Stimulated activated CD8-positive, alpha-beta memory T cell treated with anti-CD3 and anti-CD28 coated beads, Interleukin-4, amount 100 ng/mL, for 4 hours (primary cell): ENCODE results near the gene MEF2C.

Experiments
- DNase-seq, 2 donors: peaks; one replicate each; pipeline ENCODE4 v3.0.0-alpha.2; 2020; ENCODE audit warnings: low read depth in 2 of 2, low spot score in 1 of 2

MEF2C gene

GRCh38 chr5:88677376-88677895 lies 205.5 kb downstream of the MEF2C start:
- no peak for DNase-seq

DNA sequence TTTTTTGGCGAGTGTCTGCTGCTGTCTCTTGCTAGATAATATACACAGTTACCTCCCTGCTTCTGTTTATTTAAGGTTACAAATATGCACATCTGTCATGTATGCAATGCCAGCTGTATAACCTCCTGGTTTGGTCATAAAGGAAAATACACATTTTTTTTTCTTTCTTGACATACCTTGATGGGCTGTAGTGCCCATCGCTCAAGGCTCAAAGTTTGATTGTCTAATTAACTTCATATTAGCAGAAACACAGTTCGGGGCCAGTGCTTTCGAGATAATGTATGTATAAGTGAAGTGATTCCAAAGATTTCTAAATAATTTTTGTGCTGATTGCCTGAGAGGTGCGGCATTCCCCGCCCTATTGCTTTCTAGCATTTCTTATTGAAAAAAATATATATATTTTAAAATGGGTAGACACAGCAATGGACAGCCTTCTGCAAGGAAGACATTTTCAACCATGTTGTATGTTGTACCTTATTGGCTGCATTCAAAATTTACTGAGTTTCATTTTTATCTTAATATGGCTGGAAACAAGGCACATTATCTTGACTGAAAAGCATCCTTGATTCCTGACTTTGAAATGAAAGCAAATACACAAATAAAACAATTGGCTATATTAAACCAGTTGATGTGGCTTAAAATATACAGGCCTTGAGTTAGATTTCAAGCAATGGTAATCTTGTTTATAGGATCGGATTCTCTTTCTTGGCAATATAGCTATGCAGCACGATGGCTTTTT lies 206.2 kb downstream of the MEF2C start:
- DNase-seq: no peak

DNA sequence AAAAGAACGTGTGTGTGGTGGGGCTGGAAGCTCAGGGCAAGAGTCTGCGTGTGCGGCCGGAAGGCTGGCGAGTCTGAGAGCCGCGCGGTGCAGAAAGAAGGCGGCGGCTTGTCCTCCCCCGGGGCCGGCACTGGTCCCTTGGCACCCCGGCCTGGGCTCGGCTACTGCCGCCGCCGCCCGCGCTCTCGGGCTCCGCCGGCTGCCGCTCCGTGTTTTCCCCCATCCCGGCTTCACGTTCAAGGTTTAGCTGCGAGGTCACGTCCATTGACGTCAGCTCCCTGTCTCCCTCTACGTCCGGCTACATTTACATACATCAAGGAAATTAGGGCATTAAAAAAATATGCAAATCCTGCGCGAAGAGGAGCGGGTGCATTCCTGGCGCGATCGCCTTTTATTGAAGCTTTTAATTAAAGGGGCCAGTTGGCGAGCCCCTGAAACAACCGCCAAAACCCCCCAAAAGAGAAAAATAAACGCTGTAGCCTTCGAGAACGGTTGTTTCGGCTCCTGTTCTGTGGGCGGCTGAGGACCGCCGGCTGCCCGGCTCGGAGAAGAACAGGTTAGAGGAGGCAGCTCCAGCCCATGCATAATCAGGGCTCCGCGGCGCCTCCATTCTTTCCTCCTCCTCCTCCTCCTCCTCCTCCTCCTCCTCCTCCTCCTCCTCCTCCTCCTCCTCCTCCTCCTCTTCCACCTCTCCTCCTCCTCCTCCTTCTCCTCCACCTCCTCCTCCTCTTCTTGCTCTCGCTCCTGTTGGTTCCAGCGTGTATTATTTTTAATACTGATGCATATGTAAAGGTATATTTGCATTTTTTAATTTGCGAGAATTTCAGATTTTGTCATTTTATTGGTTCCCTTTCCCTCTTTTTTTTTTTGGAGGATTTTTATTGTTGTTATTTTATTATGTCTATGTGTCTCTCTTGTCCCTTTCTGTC lies 207.0 kb downstream of the MEF2C start:
- DNase-seq: no peak

- no peak for DNase-seq
Measured at GRCh38 chr5:88675168-88675707, 207.7 kb downstream of the MEF2C start.

DNA sequence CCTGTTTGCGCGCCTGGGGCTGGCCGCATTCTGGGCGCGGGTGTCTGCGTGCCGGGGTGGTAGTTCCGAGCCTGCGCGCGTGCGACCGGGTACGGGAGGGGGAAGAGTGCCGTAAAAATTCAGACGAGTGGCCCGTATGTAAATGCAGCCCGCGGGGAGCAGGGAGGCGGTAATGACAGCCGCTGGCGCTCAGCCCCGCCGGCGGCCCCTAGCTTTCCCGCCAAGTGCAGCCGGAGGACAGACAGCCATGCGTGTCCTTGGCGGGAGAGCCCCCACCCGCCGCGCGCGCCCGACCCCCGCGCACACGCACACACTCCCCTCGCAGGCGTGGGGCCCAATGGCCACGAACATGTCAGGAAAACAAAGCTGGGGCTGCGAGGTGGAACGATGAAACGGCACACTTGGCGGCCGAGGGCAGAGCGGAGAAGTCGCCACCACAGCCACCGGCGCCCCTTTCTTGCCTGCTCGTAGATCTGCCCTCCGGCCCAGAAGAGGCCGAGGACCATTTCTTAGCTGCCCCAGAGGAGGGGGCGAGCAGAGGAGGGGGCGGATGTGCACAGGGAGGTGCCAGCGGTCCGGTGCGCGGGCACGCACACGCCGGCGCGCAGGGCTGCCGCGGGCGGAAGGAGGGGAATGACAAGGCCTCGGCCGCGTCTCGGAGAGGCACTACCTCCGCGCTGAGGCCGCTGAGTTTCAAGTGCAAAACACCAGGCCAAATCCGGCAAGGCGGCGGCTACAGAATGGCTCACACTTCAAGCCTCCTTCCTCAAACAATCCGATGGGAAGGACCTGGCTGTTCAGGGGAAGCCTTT lies 208.4 kb downstream of the MEF2C start:
- no peak for DNase-seq

GRCh38 chr5:88673253-88674105 lies 209.5 kb downstream of the MEF2C start:
- DNase-seq: no peak

DNA sequence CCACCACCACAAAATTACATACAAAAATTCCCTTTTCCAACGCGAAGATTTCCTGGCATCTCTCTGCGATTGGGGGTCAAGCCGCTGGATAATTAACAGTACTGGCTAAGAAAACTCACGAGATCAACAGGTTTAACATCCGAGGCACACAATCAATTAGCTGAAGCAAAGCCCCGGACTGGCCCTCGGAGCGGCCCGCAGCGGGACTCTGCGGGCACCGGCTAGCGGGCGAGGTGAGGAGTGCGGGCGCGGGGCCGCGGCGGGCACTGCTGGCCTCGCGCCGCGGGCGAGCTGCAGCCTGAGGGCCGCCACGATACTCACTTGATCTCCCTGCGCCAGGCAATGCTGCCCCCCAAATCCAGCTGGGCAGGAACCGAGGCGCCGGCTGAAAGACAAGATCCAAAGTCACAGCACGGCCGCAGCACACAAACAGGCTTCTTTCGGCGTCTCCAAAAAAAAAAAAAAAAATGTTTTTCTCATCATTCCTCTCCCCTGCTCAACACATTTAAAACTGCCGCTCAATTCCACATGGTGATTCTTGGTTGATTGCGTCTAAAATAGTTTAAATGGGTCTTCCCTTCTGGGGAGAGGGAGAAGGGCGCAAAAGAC lies 210.2 kb downstream of the MEF2C start:
- DNase-seq: no peak

DNA sequence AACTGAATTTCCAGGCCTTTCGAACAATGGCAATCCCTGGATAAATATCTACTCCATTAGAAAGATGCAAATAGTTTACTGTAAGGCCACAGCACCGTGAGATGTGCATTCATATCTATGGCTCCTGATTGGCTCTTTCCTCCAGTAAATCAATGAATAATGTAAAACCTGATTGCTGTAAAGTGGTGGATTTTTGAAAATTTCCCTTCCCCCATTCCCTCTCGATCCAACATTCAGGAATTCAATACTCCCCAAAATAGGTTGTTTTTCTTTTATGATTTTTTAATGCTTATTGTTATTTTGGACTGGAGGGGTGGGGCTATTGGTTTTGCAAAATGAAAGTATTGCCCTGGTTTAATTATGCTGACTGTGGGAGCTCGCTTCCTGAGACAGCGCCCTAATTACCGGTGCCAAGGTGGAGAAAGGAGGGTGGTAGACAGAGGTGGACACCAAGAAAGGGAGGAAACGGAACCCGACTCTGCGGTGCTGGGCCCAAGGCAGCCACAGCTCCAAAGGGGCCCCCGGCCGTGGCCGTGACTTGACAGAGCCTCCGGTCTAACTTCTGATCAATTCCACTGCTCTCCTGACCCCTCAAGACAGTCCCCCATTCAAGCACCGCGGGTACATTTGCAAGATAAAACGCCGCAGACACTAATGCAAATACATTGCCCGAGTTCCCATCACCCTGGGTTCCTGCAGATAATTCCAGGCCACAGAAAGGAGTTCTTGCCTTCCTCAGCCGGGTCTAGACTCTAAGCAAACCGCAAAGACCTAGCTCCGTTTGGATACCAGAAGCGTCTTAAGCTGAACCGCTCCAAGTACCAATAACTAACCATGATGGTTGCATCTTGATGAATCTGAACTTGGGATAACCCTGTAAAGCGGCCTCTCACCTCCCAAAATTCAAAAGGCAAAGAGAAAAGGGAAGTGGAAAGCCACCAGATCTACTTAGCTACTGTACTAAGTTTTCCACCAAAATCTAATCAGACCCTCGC lies 211.2 kb downstream of the MEF2C start:
- no peak for DNase-seq

- DNase-seq: no peak
Measured at GRCh38 chr5:88671106-88671504, 211.9 kb downstream of the MEF2C start.

- no peak for DNase-seq
Measured at GRCh38 chr5:88670461-88670860, 212.5 kb downstream of the MEF2C start.

DNA sequence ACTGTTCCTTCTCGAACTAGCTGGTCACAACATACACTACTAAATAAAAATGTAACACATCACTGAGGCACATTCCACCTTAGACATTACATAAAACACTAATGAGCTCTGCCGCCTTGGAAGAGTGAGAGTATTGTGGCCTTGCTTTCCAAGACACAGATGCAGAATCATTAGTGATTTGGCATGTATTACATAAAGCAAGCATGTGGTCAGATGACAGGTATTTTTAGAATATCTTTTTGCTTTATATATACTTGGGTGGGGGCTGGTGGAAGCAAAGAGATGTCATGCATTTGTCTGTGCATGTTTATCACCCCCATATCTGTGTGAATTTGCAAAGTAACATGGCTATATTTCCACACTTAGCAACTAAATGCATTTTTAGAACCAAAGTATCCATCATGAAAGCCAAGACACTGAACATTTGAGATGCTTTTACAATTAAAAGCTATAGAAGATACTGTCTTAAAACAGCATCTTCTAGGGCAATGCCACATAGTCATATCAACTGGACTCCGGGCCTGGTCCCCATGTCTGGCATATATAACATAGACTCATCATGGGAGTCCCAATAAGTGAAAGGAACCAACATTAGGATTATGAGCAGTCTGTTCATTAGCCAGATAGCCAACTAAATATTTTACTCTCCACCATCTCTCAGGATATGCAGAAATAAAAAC lies 213.5 kb downstream of the MEF2C start:
- no peak for DNase-seq

GRCh38 chr5:88667496-88668201 lies 215.3 kb downstream of the MEF2C start:
- no peak for DNase-seq
